NCI-H187 treated with DMSO at 0.1 percent for 48 hours (cell line): Measurements from ENCODE around the gene GALNT6.
"Not testable (repeated sequence)": the region's sequence is repeated elsewhere in the genome, so short reads cannot be mapped to it uniquely, and the experiment has no call there.

ENCODE experiments used
- DNase-seq: peaks from one replicate; lab custom pipeline; 2025; lab: John Stamatoyannopoulos, UW

The GALNT6 gene

DNA sequence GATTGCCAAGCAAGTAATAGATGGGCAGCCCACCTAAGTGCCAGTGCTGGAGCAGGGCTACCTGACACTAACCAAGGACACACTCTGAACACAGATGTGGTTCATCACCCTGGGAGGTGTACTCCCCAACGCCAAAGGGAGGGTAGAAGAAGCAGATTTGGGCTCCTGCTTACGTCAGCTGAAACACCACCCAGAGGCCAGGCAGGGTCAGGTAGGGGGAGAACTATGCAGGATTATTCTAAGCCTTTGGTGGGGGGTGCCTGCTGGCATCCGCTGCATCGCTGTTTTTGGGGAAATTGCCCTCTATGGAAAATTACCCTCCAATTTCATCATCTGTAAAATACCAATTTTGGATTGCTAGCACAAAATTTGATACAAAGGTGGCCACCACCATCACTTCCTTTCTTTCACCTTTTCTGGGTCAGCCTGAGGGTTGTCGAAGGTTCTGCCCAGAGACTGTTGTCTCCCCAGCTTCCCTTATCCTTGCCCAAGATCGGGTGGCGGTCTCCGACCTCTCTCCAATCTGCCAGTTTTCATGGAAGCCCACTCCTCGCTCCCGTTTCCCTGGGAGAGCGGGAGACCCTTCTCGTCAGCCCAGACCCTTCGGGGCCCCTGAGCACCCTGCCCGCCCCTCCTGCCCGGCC lies 67.8 kb downstream of the GALNT6 start:
- DNase-seq = no peak

DNA sequence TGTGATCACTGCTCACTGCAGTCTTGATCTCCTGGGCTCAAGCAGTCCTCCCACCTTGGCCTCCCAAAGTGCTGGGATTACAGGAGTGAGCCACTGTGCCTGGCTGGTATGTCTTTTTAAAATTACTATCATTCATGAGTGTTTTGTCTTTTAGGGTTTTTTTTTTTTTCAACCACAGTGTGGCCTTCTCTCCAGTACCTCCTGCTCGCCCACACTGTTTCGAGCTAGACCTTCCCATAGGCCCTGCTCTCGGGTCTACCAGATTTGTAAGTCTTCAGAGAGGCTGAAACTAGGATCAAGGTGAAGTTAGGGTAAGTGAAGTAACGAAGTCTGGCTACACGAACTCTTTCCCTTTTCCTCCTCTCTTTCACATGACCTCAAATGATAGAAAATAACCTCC lies 68.8 kb downstream of the GALNT6 start:
- no peak for DNase-seq

DNA sequence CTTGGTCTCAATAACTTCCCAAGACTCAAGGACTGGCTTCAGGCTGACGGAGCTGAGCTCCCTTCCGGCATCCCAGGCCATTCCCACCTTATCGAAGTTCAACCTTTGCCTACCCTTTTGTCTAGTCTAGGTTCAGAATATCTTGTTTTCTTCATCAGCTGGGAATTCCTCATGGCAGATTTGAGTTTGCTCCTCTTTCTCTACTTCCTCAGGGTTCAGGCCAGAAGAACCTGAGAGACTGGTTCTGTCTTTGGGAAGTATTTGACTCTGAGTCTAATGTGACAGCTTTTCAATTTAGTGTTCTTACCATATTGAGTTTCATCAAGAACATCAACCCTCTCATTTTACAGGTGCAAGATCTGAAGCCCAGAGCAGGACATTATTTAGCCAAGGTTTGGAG lies 69.3 kb downstream of the GALNT6 start:
- DNase-seq = no peak

DNA sequence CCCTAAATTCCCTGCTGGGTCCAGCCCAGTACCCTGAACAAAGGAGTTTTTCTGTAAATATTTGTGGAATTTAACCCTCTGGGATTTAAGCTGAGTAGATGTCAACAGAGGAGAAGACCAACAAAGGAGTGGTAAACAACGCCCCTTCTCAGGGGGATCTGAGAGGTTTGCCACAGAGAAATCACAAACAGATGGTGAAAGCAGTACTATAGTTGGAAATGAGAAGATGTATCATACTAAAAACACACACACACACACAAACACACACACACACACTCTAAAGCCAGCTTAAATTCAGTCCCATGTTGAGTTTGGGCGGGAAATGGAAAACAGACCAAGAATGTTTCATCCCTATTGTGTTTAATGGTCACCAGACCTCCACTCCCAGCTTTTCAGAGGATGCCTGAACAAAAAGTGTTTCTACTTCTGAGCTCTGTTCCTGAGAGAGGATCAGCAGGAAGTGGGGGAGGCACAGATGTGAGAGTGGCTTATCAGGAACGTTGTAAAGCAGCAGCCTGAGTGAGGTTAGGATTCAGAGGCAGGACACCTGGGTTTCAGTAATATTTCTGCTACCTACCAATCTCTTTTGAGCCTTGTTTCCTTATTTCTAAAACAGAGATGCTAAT lies 70.4 kb downstream of the GALNT6 start:
- DNase-seq = no peak

DNA sequence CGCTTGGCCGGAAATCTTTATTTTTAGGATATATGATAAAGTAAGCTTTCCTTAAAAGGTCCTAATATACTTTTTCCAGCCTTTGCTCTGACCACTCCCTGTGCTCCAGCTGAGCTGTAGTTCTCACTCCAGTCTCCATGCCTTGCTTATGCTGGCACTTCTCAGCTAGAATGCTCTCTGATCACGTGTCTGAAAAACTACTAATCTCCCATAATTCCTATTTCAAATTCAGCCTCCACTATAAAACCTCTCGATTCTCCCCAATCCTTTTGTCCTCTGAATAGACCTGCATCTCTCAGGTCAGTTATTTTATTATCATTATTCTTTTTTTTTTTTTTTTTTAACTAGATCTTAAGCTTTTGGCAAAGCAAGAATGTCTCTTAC lies 70.9 kb downstream of the GALNT6 start:
- no peak for DNase-seq

DNA sequence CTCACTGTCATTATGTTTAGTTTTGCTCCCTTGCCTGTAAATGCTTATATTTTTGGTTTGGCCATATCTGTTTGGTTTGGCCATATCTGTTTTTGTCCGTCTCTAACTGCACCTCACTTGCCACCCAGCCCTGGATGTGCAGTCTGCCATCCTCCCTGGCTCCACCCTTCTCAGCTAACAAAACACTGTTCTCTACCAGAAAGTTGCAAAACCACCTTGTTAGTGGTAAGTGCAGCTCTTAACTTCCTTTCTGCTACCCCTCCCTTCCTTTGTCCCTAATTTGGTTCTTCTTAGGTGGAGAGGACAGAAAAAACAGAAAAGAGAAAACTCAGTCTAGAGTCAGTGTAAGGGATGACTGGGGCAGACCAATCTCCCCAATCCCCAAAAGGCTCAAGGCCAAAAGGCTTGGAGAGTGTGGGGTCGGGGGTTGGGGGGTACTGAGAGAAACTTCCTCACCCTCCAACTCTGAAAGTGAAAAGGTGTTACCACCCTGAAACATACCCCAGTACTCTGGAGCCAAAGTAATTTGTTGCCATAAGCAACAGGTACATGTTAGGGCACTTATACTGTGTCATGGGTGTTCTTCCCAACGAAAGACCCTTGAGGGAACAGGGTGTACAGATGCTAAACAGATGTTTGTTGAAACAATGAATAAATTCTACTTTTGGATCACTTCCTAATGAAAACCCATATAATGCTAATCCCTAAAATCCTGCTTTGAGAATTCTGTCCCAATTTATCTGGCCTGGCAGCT lies 72.2 kb downstream of the GALNT6 start:
- DNase-seq = no peak

DNA sequence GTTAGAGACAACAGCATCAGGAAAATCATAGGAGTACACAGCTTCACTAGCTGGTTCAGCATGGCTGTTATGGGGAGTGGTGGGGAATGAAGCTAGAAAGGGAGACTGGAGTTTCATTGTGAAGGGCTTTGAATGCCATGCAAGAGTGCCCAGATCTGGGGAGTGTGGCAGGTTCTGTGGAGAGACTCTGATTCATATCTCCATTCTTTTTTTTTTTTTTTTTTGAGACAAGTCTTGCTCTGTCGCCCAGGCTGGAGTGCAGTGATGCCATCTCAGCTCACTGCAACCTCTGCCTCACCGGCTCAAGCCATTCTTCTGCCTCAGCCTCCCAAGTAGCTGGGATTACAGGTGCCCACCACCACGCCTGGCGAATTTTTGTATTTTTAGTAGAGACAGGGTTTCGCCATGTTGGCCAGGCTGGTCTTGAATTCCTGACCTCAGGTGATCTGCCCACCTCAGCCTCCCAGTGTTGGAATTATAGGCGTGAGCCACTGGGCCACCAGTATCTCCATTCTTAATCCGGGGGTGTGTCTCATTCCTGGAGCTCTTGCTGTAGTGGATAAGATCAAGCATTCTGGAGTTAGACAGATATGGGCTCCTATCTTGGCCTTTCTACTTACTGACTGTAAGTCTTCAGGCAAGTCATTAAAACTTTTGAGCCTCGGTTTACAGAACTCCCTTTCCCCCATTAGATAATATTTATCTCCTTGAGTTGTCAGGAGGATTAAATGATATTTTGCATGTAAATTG lies 73.0 kb downstream of the GALNT6 start:
- DNase-seq = not testable (repeated sequence)

DNA sequence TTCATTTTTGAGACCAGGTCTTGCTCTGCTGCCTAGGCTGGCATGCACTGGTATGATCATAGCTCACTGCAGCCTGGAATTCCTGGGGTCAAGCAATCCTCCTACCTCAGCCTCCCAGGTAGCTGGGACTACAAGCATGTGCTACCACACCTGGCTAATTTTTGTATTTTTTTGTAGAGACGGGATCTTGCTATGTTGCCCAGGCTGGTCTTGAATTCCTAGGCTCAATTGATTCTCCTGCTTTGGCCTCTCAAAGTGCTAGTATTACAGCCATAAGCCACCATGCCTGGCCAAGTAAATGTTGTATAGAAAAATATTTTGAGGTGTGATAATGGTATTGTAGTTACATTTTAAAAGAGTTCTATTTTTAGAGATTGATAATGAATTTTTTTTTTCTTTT lies 79.8 kb downstream of the GALNT6 start:
- DNase-seq = no peak

DNA sequence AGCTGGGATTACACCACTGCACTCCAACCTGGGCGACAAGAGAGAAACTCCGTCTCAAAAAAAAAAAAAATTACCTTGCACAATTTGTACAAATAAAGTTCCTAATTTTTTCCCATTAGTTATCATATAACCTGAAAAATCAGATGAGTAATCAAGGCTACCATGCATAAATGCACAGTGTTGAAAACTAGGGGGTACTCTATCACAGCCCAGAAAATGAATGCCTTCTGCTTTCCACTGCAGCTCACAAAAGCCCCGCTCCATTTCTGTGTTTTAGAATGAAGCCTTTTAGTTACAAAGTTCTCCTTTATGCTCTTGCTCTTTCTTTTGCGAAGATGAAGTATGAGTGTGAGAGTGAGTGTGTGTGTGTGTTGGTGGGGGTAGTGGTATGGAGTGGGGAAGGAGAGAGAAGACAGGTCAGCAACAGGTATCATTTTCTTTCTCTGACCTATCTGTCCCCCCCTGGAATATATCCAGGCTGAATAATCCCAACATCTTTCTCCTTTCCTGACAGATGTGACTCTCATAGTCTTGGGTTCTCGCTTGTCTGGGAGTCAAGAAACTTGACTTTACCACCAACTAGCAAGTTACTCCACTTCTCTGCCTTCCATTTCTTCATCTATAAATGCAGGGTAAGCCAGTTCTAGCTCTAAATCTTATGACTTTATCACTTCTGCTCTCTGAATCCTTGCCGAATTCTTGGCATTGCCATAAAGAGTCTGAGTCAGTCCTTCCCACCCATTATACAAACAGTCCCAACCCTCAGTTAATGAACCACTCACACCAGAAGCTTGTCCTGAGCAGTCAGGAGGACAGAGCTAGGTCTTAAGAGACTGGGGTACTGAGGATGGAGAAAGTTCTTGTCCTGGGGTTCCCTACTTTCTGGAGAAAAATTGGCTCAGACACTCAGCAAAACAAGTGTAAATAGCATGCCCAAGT lies 83.3 kb downstream of the GALNT6 start:
- DNase-seq = no peak

DNA sequence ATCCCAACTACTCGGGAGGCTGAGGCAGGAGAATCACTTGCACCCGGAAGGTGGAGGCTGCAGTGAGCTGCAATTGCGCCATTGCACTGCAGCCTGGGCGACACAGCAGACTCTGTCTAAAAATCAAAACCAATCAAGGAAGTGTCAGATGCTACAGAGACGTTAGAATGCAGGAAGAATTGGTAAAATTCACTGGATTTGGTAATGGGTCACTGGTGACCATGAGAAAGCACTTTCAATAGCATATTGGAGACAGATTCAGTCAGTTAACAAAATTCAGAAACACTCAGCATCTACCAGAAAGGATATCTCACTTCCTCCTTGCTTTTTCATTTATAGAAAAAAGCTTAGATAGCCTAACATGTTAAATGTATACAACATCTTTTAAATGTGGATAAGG lies 84.7 kb downstream of the GALNT6 start:
- DNase-seq = no peak
